ENCODE results near the gene CADM4.

The CADM4 gene

GRCh38 chr19:43624933-43625332 lies 14.7 kb downstream of the CADM4 start:
- peaks cover 6% of the 10 kb centered on the region for H3K4me1 ChIP-seq (ENCODE audit: control insufficient read depth, insufficient read depth, low read depth, low read length)
- peaks cover 25% of the 10 kb centered on the region for H3K79me1 ChIP-seq (replicated peaks; ENCODE audit: low read length, poor library complexity, severe bottlenecking)
- no peak overlapping the region for H2BK12ac ChIP-seq (ENCODE audit: low read length in 2 of 2)
- no peak overlapping the region for H3K9ac ChIP-seq (ENCODE audit: low read length)
- WGBS = 20% methylated on average over 30 of the region's 30 CpGs
- DNase-seq = peak; percentile 37
- H2BK15ac ChIP-seq (ENCODE audit: low read depth, poor library complexity, severe bottlenecking) = no peak overlapping the region
- H2BK5ac ChIP-seq (ENCODE audit: low read depth, low read length, poor library complexity, severe bottlenecking) = no peak overlapping the region
- H3K23ac ChIP-seq (ENCODE audit: low read length in 2 of 2) = no peak overlapping the region
- H3K4me2 ChIP-seq (ENCODE audit: low read length, poor library complexity, severe bottlenecking) = no peak overlapping the region
- H3K36me3 ChIP-seq (ENCODE audit: control insufficient read depth in 1 of 2, insufficient read depth in 2 of 2, low read depth in 1 of 2, low read length in 2 of 2) = peaks cover 0 to 45% of the 10 kb centered on the region in 2 experiments
- no peak overlapping the region for H2AFZ ChIP-seq (ENCODE audit: low read depth, low read length)
- H3K14ac ChIP-seq (ENCODE audit: low read length in 2 of 2) = no peak overlapping the region
- no peak overlapping the region for H3K4ac ChIP-seq (ENCODE audit: low read depth in 1 of 2, low read length in 2 of 2)
- no peak overlapping the region for H3K18ac ChIP-seq (ENCODE audit: low read depth in 1 of 2, low read length in 2 of 2)
- H3K4me3 ChIP-seq (ENCODE audit: insufficient read depth in 1 of 2, low read depth in 1 of 2, low read length in 2 of 2) = no peak overlapping the region
- no peak overlapping the region for H3K27ac ChIP-seq (ENCODE audit: low read length, poor library complexity, severe bottlenecking)
- H2AK5ac ChIP-seq (ENCODE audit: low read length, severe bottlenecking) = no peak overlapping the region
- no peaks in the 10 kb centered on the region for H3K9me3 ChIP-seq (ENCODE audit: control insufficient read depth, low read length)
- H4K8ac ChIP-seq (ENCODE audit: low read length) = peak overlapping the region; percentile 39
- no peak overlapping the region for H2BK120ac ChIP-seq (ENCODE audit: low read depth, low read length)
- H3K27me3 ChIP-seq (ENCODE audit: control insufficient read depth in 1 of 2, insufficient read depth in 1 of 2, low read length in 2 of 2) = peaks cover 0 to 14% of the 10 kb centered on the region in 2 experiments
- H4K91ac ChIP-seq (ENCODE audit: low read length) = no peak overlapping the region

- Histone ChIP-seq H2BK5ac (ENCODE audit: low read depth, low read length, poor library complexity, severe bottlenecking) (no peak overlapping the region), H3K4me1 (ENCODE audit: control insufficient read depth, insufficient read depth, low read depth, low read length) (peaks cover 9% of the 10 kb centered on the region), H3K4me2 (ENCODE audit: low read length, poor library complexity, severe bottlenecking) (no peak overlapping the region), H2BK120ac (ENCODE audit: low read depth, low read length) (no peak overlapping the region), H3K27ac (ENCODE audit: low read length, poor library complexity, severe bottlenecking) (no peak overlapping the region), H2BK15ac (ENCODE audit: low read depth, poor library complexity, severe bottlenecking) (no peak overlapping the region), H3K36me3 (ENCODE audit: control insufficient read depth in 1 of 2, insufficient read depth in 2 of 2, low read depth in 1 of 2, low read length in 2 of 2) (peaks cover 0 to 45% of the 10 kb centered on the region in 2 experiments), H4K91ac (ENCODE audit: low read length) (no peak overlapping the region), H2BK12ac (ENCODE audit: low read length in 2 of 2) (no peak overlapping the region), H3K79me1 (replicated peaks; ENCODE audit: low read length, poor library complexity, severe bottlenecking) (peaks cover 24% of the 10 kb centered on the region), H2AFZ (ENCODE audit: low read depth, low read length) (no peak overlapping the region), H3K9ac (ENCODE audit: low read length) (no peak overlapping the region), H3K14ac (ENCODE audit: low read length in 2 of 2) (no peak overlapping the region), H2AK5ac (ENCODE audit: low read length, severe bottlenecking) (no peak overlapping the region), H3K4me3 (ENCODE audit: insufficient read depth in 1 of 2, low read depth in 1 of 2, low read length in 2 of 2) (no peak overlapping the region), H3K4ac (ENCODE audit: low read depth in 1 of 2, low read length in 2 of 2) (no peak overlapping the region), H3K18ac (ENCODE audit: low read depth in 1 of 2, low read length in 2 of 2) (no peak overlapping the region), H3K27me3 (ENCODE audit: control insufficient read depth in 1 of 2, insufficient read depth in 1 of 2, low read length in 2 of 2) (peaks cover 0 to 14% of the 10 kb centered on the region in 2 experiments), H3K23ac (ENCODE audit: low read length in 2 of 2) (no peak overlapping the region), H3K9me3 (ENCODE audit: control insufficient read depth, low read length) (no peaks in the 10 kb centered on the region), H4K8ac (ENCODE audit: low read length) (no peak overlapping the region)
- DNase-seq = no peak
- WGBS = 92% methylated on average over 35 of the region's 35 CpGs
These were observed 15.6 kb downstream of the CADM4 start for GRCh38 chr19:43623889-43624670.

- Histone ChIP-seq H4K91ac (ENCODE audit: low read length) (no peak overlapping the region), H3K9ac (ENCODE audit: low read length) (no peak overlapping the region), H3K23ac (ENCODE audit: low read length in 2 of 2) (no peak overlapping the region), H2BK15ac (ENCODE audit: low read depth, poor library complexity, severe bottlenecking) (no peak overlapping the region), H3K27me3 (ENCODE audit: control insufficient read depth in 1 of 2, insufficient read depth in 1 of 2, low read length in 2 of 2) (peaks cover 0 to 14% of the 10 kb centered on the region in 2 experiments), H3K4ac (ENCODE audit: low read depth in 1 of 2, low read length in 2 of 2) (no peak overlapping the region), H3K9me3 (ENCODE audit: control insufficient read depth, low read length) (no peaks in the 10 kb centered on the region), H3K4me2 (ENCODE audit: low read length, poor library complexity, severe bottlenecking) (no peak overlapping the region), H3K36me3 (ENCODE audit: control insufficient read depth in 1 of 2, insufficient read depth in 2 of 2, low read depth in 1 of 2, low read length in 2 of 2) (peaks cover 0 to 45% of the 10 kb centered on the region in 2 experiments), H3K79me1 (replicated peaks; ENCODE audit: low read length, poor library complexity, severe bottlenecking) (peaks cover 22% of the 10 kb centered on the region), H3K4me1 (ENCODE audit: control insufficient read depth, insufficient read depth, low read depth, low read length) (peaks cover 13% of the 10 kb centered on the region), H3K18ac (ENCODE audit: low read depth in 1 of 2, low read length in 2 of 2) (no peak overlapping the region), H2BK5ac (ENCODE audit: low read depth, low read length, poor library complexity, severe bottlenecking) (no peak overlapping the region), H3K4me3 (ENCODE audit: insufficient read depth in 1 of 2, low read depth in 1 of 2, low read length in 2 of 2) (no peak overlapping the region), H2AK5ac (ENCODE audit: low read length, severe bottlenecking) (no peak overlapping the region), H3K27ac (ENCODE audit: low read length, poor library complexity, severe bottlenecking) (no peak overlapping the region), H4K8ac (ENCODE audit: low read length) (no peak overlapping the region), H3K14ac (ENCODE audit: low read length in 2 of 2) (no peak overlapping the region), H2BK120ac (ENCODE audit: low read depth, low read length) (no peak overlapping the region), H2AFZ (ENCODE audit: low read depth, low read length) (no peak overlapping the region), H2BK12ac (ENCODE audit: low read length in 2 of 2) (no peak overlapping the region)
- DNase-seq = no peak
- no CpG with 5 or more reads among the region's 1 CpG for WGBS
These were observed 16.7 kb downstream of the CADM4 start for GRCh38 chr19:43622956-43623355.

- H3K27me3 ChIP-seq (ENCODE audit: control insufficient read depth in 1 of 2, insufficient read depth in 1 of 2, low read length in 2 of 2) = peaks cover 0 to 12% of the 10 kb centered on the region in 2 experiments
- H2BK5ac ChIP-seq (ENCODE audit: low read depth, low read length, poor library complexity, severe bottlenecking) = no peak overlapping the region
- H3K9me3 ChIP-seq (ENCODE audit: control insufficient read depth, low read length) = no peaks in the 10 kb centered on the region
- H3K36me3 ChIP-seq (ENCODE audit: control insufficient read depth in 1 of 2, insufficient read depth in 2 of 2, low read depth in 1 of 2, low read length in 2 of 2) = peaks cover 0 to 43% of the 10 kb centered on the region in 2 experiments
- no peak for DNase-seq
- H2AFZ ChIP-seq (ENCODE audit: low read depth, low read length) = no peak overlapping the region
- peaks cover 20% of the 10 kb centered on the region for H3K79me1 ChIP-seq (replicated peaks; ENCODE audit: low read length, poor library complexity, severe bottlenecking)
- H3K23ac ChIP-seq (ENCODE audit: low read length in 2 of 2) = no peak overlapping the region
- H3K27ac ChIP-seq (ENCODE audit: low read length, poor library complexity, severe bottlenecking) = no peak overlapping the region
- no peak overlapping the region for H4K8ac ChIP-seq (ENCODE audit: low read length)
- H4K91ac ChIP-seq (ENCODE audit: low read length) = no peak overlapping the region
- H3K4me3 ChIP-seq (ENCODE audit: insufficient read depth in 1 of 2, low read depth in 1 of 2, low read length in 2 of 2) = no peak overlapping the region
- no peak overlapping the region for H3K9ac ChIP-seq (ENCODE audit: low read length)
- H2AK5ac ChIP-seq (ENCODE audit: low read length, severe bottlenecking) = no peak overlapping the region
- no peak overlapping the region for H2BK120ac ChIP-seq (ENCODE audit: low read depth, low read length)
- H2BK12ac ChIP-seq (ENCODE audit: low read length in 2 of 2) = no peak overlapping the region
- peaks cover 13% of the 10 kb centered on the region for H3K4me1 ChIP-seq (ENCODE audit: control insufficient read depth, insufficient read depth, low read depth, low read length)
- H2BK15ac ChIP-seq (ENCODE audit: low read depth, poor library complexity, severe bottlenecking) = no peak overlapping the region
- no peak overlapping the region for H3K14ac ChIP-seq (ENCODE audit: low read length in 2 of 2)
- H3K4ac ChIP-seq (ENCODE audit: low read depth in 1 of 2, low read length in 2 of 2) = no peak overlapping the region
- 67% methylated on average over 2 of the region's 4 CpGs for WGBS
- H3K18ac ChIP-seq (ENCODE audit: low read depth in 1 of 2, low read length in 2 of 2) = no peak overlapping the region
- no peak overlapping the region for H3K4me2 ChIP-seq (ENCODE audit: low read length, poor library complexity, severe bottlenecking)
These were observed 17.6 kb downstream of the CADM4 start for GRCh38 chr19:43622070-43622469.

Data from mesenchymal stem cell (in vitro differentiated cells and primary cell).